Uterus (tissue), 4 donors: Measurements from ENCODE around the gene SPECC1. TPM values are rescaled to one million over a fixed set of nuclear protein-coding genes. Genes with fewer than 3 reads are reported as not detected.

Experiments used
- DNase-seq, 2 donors: peaks; one replicate each; pipeline ENCODE4 v3.0.0-alpha.2; 2019 to 2020
- H3K27ac ChIP-seq, 2 donors: fragments of 200-600 bp; sonication (generic); 1 replicate in 1 of 2; 2 replicates in 1 of 2; pipeline ENCODE4 v1.5.1; 2016 to 2018
- H3K27me3 ChIP-seq, 2 donors: fragments of 200-600 bp; sonication (generic); one replicate each; pipeline ENCODE4 v1.5.1; 2018 to 2019; ENCODE audit warnings: control low read depth in 1 of 2
- H3K36me3 ChIP-seq, 2 donors: fragments of 200-600 bp; sonication (generic); one replicate each; pipeline ENCODE4 v1.5.1; 2019; ENCODE audit warnings: control low read depth in 1 of 2
- H3K4me1 ChIP-seq, 2 donors: fragments of 200-600 bp; sonication (generic); one replicate each; pipeline ENCODE4 v1.5.1; 2018 to 2019; ENCODE audit warnings: control low read depth in 1 of 2
- H3K4me3 ChIP-seq, 2 donors: fragments of 200-600 bp; sonication (generic); 1 replicate in 1 of 2; 2 replicates in 1 of 2; pipeline ENCODE4 v1.5.1; 2018 to 2019; ENCODE audit warnings: mild to moderate bottlenecking in 1 of 2
- H3K9me3 ChIP-seq, 2 donors: fragments of 200-600 bp; sonication (generic); one replicate each; pipeline ENCODE4 v1.5.1; 2019; ENCODE audit warnings: control low read depth in 1 of 2
- POLR2A ChIP-seq, 2 donors: fragments of 450-650 bp; IDR thresholded peaks; one replicate each; pipeline ENCODE4 v1.6.1; 2016; ENCODE audit warnings: antibody characterized with exemption in 2 of 2, mild to moderate bottlenecking in 1 of 2, moderate library complexity in 1 of 2
- intact Hi-C: fragments of 100-400 bp; cut with DNase I; formaldehyde crosslinking; loops from one replicate; pipeline ENCODE4 v1.15.1; 2023; ENCODE audit warnings: low total_unique reads
- total RNA-seq, 4 donors: library from RNA; depleted of rRNA in 3 of 4; stranded (reverse); fragments of >200 nt in 3 of 4; gene quantifications; one replicate each; pipeline versions ENCODE4 v1.1.0 to v1.2.4, GENCODE V29; 2014 to 2023
- TF ChIP-seq, protein P1 (sequence below), 4 experiments: fragments of 200-600 bp in 2 of 4; fragments of 450-650 bp in 2 of 4; sonication (generic) in 2 of 4; IDR thresholded peaks; one replicate each; pipeline ENCODE4 v1.5.1; 2016 to 2019; ENCODE audit warnings: antibody characterized with exemption in 4 of 4, mild to moderate bottlenecking in 2 of 4, moderate library complexity in 1 of 4
- donor health status: DM: yes; HTN: yes; CAD: no.

The SPECC1 gene
- total RNA-seq, 4 donors from 2014 or later: 22.6 to 63.0 (median 44.0) TPM

DNA sequence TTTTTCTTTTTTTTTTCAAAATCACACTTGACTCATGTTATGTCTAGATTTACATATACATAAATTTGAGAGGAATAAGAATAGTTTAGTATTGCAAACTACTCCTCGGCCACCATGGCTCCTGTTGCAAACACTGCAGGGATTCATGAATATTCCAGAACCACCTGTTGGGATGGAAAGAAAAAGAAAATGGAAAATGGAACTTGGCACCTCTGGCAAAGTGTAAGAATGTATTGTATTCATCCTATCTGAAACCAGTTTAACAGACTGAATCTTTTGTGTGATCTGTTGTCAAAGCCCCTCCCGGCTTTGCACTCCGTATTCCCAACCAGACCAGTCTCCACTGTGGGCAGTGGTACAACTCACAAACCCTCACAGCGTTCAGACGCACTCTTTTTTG, 124.4 kb downstream of the SPECC1 start:
- intact Hi-C loops: no loop called here
- H3K4me3 ChIP-seq: no peak overlapping the region
- no peak overlapping the region for H3K27ac ChIP-seq
- H3K4me1 ChIP-seq: no peaks in the 10 kb centered on the region
- H3K36me3 ChIP-seq: no peaks in the 10 kb centered on the region
- H3K9me3 ChIP-seq: no peaks in the 10 kb centered on the region
- no peak for TF ChIP-seq POLR2A (IDR thresholded peaks at IDR 0.05)
- TF ChIP-seq, protein P1, sequence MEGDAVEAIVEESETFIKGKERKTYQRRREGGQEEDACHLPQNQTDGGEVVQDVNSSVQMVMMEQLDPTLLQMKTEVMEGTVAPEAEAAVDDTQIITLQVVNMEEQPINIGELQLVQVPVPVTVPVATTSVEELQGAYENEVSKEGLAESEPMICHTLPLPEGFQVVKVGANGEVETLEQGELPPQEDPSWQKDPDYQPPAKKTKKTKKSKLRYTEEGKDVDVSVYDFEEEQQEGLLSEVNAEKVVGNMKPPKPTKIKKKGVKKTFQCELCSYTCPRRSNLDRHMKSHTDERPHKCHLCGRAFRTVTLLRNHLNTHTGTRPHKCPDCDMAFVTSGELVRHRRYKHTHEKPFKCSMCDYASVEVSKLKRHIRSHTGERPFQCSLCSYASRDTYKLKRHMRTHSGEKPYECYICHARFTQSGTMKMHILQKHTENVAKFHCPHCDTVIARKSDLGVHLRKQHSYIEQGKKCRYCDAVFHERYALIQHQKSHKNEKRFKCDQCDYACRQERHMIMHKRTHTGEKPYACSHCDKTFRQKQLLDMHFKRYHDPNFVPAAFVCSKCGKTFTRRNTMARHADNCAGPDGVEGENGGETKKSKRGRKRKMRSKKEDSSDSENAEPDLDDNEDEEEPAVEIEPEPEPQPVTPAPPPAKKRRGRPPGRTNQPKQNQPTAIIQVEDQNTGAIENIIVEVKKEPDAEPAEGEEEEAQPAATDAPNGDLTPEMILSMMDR (IDR thresholded peaks at IDR 0.05): no peak
- H3K27me3 ChIP-seq: no peaks in the 10 kb centered on the region
- DNase-seq: no peak

DNA sequence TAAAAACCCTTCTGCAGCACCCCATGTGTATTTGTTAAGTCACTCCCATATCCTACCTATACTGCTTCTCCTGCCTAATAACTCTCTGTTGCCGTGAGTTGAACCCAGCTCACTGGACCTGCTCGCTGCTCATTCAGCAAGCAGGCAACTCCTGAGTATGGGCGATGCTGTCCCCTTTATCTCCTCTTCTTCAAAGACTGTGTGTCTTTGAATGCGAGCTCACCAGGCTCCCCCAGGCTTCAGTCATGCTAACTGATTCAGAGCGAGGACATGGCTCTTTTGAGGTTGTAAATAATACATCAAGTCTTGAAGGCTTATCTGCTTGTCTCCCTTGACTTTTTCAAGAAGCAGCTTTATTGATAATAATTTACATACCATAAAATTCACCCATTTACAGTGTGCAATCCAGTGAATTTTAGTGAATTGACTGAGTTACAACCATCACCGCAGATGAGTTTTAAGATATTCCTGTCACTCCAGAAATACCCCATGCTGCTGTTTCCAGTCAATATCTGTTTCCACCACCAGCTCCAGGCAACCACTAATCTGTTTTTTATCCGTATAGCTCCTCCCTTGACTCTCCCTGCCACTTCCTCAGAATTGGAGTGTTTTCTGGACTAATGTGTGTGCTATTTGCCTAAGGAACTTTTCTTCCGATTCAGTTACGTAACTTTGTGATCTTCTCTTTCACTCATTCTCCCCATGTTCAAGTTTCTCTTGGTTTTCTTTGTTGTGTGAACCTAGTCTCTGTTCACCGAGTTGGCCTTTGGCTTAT, 132.2 kb downstream of the SPECC1 start:
- TF ChIP-seq POLR2A (IDR thresholded peaks at IDR 0.05): no peak
- TF ChIP-seq, protein P1 (IDR thresholded peaks at IDR 0.05): no peak
- no peaks in the 10 kb centered on the region for H3K27me3 ChIP-seq
- intact Hi-C loops: no loop called here
- no peaks in the 10 kb centered on the region for H3K36me3 ChIP-seq
- no peaks in the 10 kb centered on the region for H3K4me1 ChIP-seq
- no peak for DNase-seq
- H3K4me3 ChIP-seq: no peak overlapping the region
- H3K27ac ChIP-seq: no peak overlapping the region
- no peaks in the 10 kb centered on the region for H3K9me3 ChIP-seq

DNA sequence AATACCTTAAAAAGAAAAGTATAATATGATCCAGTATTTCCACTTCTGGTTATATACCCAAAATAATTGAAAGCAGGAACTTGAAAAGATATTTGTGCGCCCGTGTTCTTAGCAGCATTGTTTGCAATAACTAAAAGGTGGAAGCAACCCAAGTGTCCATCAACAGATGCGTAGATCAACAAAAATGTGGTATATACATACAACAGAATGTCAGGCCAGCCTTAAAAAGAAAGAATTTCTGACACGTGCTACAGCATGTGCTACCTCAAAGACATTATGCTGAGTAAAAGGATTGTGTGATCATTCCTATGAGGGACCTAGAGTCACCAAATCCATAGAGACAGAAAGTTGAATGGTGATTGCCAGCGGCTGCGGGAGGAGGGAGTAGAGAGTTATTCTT, 133.1 kb downstream of the SPECC1 start:
- Histone ChIP-seq H3K27ac (no peak overlapping the region), H3K4me3 (no peak overlapping the region), H3K4me1 (no peaks in the 10 kb centered on the region), H3K36me3 (no peaks in the 10 kb centered on the region), H3K9me3 (no peaks in the 10 kb centered on the region), H3K27me3 (no peaks in the 10 kb centered on the region)
- TF ChIP-seq, protein P1 (IDR thresholded peaks at IDR 0.05): no peak
- no peak for TF ChIP-seq POLR2A (IDR thresholded peaks at IDR 0.05)
- no peak for DNase-seq
- intact Hi-C loops: no loop called here

- DNase-seq: no peak
- no peak overlapping the region for H3K4me3 ChIP-seq
Observed at GRCh38 chr17:20143740-20144139, 134.6 kb downstream of the SPECC1 start.

GRCh38 chr17:20145567-20145966, 136.4 kb downstream of the SPECC1 start:
- H3K27me3 ChIP-seq: no peaks in the 10 kb centered on the region
- H3K36me3 ChIP-seq: no peaks in the 10 kb centered on the region
- no peaks in the 10 kb centered on the region for H3K9me3 ChIP-seq
- no peaks in the 10 kb centered on the region for H3K4me1 ChIP-seq
- H3K27ac ChIP-seq: no peak overlapping the region
- no peak overlapping the region for H3K4me3 ChIP-seq
- no peak for DNase-seq
- no peak for TF ChIP-seq POLR2A (IDR thresholded peaks at IDR 0.05)
- TF ChIP-seq, protein P1 (IDR thresholded peaks at IDR 0.05): no peak
- intact Hi-C loops: no loop called here

More at GRCh38 chr17:20143740-20144139, 134.6 kb downstream of the SPECC1 start:
- no peaks in the 10 kb centered on the region for H3K4me1 ChIP-seq
- no peaks in the 10 kb centered on the region for H3K27me3 ChIP-seq
- no peak overlapping the region for H3K27ac ChIP-seq
- intact Hi-C loops: no loop called here
- TF ChIP-seq POLR2A (IDR thresholded peaks at IDR 0.05): no peak
- TF ChIP-seq, protein P1 (IDR thresholded peaks at IDR 0.05): no peak
- H3K9me3 ChIP-seq: no peaks in the 10 kb centered on the region
- H3K36me3 ChIP-seq: no peaks in the 10 kb centered on the region
